NCI-H146 treated with DMSO at 0.1 percent for 48 hours (cell line): ENCODE results near the gene DMXL1.
A peak's percentile ranks its signal among the peaks of the same experiment; 100 is the strongest.
"Not testable (repeated sequence)": the region's sequence is repeated elsewhere in the genome, so short reads cannot be mapped to it uniquely, and the experiment has no call there.

ENCODE experiments used
- DNase-seq: peaks from one replicate; lab custom pipeline; 2025; ENCODE audit not compliant: unreplicated experiment; lab: John Stamatoyannopoulos, UW

DMXL1 gene

DNA sequence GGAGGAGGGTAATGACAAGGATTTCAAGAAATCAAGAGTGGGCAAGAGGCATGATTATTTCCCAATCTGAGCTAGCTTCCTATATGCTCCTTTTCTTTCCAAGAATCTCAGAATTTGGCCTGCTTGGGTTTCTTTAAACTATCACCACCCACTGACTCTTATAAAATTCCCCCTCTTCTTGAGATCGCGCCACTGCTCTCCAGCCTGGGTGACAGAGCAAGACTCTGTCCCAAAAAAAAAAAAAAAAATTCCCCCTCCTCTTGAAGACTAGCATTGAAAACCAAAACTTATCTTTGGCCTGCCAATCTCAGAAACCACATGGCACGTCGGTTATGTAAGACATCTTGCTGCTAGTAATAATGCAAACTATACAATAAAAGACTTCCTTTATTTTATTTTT is 3.4 kb upstream of the DMXL1 start:
- DNase-seq, result no peak

DNA sequence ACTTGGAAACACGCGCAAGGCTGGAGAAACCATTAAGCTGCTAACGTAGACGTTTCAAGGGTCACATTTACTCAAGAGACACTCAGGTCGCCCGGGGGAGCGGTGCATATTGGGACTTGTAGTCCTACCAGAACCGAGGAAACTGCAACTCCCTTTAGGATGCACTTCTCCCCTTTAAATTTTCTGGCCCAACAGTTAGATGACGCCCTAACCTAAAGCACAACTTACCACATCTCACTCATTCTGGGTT is 384 bp upstream of the DMXL1 start:
- no peak for DNase-seq

DNA sequence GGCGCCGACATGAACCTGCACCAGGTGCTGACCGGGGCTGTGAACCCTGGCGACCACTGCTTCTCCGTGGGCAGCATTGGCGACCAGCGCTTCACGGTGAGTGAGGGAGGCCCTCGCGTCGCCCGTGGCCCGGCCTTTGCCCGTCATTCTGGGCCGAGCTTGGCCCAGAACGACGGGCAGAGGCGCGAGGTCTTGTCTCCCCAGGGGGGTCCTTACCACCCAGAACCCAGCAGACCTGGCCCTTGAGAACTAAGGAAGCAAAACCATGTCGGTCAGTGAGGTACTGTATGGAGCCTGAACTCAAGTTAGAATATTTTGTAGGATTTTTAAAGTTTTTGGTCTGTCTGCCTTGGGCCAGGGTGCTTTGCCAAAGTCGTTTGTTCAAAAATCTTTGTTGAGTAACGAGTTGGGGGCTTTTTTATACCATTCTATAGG is 691 bp downstream of the DMXL1 start:
- DNase-seq, result peak; percentile 31

DNA sequence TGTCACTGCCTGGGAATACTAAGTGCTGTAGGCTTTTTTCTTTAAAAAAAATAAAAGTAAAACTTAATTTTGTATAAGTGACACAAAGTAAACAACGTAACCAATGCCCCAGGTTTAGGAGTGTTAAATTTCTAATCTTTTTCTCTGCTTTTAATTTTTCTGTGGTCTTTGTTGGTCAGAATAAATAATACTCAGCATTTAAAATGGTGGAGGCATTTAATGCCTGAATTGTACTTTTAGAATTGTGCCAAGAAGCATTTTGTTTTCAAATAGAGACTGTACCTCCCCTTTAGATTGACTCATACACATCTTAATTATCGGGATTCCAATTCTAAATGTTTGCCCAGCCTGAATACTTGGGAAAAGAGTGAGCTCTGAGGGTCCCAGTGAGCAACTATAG is 1.6 kb downstream of the DMXL1 start:
- DNase-seq, result no peak

DNA sequence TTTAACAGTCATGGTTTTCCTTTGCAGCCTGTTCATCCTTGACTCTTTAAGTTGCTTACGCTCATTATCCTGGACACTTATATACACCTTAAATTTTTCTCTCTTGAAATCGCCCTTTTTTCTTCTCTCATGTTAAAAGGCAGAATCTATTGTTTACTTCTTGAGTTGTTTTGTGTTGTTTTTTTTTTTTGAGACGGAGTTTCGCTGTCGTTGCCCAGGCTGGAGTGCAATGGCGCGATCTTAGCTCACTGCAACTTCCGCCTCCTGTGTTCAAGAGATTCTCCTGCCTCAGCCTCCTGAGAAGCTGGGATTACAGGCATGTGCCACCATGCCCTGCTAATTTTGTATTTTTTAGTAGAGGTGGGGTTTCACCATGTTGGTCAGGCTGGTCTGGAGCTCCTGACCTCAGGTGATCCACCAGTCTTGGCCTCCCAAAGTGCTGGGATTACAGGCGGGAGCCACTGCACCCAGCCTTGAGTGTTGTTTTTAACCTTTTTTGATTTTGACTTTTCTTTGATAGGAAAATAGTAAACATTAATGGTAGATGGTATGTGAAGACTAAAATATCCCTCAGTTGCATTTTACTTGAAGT is 3.0 kb downstream of the DMXL1 start:
- DNase-seq, result not testable (repeated sequence)

GRCh38 chr5:119074419-119074818 is 3.5 kb downstream of the DMXL1 start:
- DNase-seq, result no peak

GRCh38 chr5:119075269-119075668 is 4.4 kb downstream of the DMXL1 start:
- not testable (repeated sequence) for DNase-seq

GRCh38 chr5:119076080-119076479 is 5.2 kb downstream of the DMXL1 start:
- DNase-seq, result no peak

DNA sequence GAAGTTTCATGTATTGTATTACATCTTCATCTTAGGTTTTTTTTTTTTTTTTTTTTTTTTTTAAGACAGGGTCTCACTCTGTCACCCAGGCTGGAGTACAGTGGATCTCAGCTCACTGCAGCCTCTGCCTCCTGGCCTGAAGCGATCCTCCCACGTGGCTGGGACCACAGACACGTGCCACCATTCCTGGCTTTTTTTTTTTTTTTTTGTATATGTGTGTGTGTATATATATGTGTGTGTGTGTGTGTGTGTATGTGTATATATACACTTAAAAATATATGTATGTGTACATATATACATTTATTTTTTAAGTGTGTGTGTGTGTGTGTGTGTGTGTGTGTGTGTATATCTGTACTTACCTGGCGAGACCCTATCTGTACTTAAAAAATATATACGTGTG is 6.6 kb downstream of the DMXL1 start:
- DNase-seq, result no peak

GRCh38 chr5:119078071-119078846 is 7.4 kb downstream of the DMXL1 start:
- no peak for DNase-seq

- DNase-seq, result no peak
Observed at GRCh38 chr5:119078861-119079260, 8.0 kb downstream of the DMXL1 start.

- DNase-seq, result no peak
Observed at GRCh38 chr5:119079318-119079921, 8.5 kb downstream of the DMXL1 start.

- DNase-seq, result no peak
Observed at GRCh38 chr5:119080936-119081335, 10.0 kb downstream of the DMXL1 start.

DNA sequence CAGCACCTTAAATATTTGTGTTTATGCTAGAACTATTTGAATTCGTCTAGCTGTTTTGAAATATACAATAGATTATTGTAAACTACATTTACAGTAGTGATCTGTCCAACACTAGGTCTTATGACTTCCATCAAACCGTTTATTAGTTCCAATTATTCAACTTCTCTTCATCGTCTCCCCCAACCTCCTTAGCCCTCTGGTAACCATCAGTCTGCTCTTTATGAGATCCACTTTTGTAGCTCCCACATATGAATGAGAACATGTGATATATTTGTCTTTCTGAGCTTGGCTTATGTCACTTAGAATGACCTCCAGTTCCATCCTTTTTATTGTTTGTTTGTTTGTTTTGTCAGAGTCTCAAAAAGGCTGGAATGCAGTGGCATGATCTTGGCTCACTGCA is 11.8 kb downstream of the DMXL1 start:
- no peak for DNase-seq

- no peak for DNase-seq
Observed at GRCh38 chr5:119083679-119084078, 12.8 kb downstream of the DMXL1 start.

GRCh38 chr5:119088438-119088837 is 17.6 kb downstream of the DMXL1 start:
- no peak for DNase-seq

GRCh38 chr5:119095611-119096010 is 24.7 kb downstream of the DMXL1 start:
- no peak for DNase-seq

DNA sequence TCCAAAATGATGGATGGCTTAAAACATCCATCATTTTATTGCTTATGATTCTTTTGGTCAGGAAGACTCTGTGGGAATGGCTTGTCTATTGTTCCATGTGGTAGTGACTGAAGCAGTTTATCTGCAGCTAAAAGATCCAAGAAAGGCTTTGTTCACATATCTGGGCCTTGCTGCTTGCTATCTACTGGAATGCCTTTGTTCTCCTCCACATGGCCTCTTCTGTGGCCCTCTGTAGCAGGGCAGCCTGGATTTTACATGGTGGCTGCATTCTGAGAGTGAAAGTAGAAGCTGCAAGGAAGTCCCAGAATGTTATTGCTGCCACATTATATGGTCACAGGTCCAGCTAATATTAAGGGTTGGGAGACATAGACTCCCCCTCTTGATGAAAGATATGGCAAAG is 35.1 kb downstream of the DMXL1 start:
- DNase-seq, result no peak

DNA sequence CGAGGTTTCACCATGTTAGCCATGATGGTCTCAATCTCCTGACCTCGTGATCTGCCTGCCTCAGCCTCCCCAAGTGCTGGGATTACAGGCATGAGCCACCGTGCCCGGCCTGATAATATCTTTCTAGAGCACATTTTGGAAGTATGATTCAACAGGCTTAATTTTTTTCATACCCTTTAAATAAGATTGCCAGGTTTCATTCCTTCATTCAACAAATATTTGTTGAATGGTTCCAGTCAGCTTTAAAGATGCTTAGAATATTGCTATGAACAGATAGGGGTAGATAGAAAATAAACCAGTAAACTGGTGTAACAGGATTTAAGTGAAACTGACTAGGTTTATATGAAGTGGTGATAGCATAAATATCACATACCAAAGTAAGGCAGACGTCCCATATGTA is 41.3 kb downstream of the DMXL1 start:
- no peak for DNase-seq

GRCh38 chr5:119117237-119117636 is 46.4 kb downstream of the DMXL1 start:
- no peak for DNase-seq

- no peak for DNase-seq
Observed at GRCh38 chr5:119118000-119118399, 47.1 kb downstream of the DMXL1 start.

DNA sequence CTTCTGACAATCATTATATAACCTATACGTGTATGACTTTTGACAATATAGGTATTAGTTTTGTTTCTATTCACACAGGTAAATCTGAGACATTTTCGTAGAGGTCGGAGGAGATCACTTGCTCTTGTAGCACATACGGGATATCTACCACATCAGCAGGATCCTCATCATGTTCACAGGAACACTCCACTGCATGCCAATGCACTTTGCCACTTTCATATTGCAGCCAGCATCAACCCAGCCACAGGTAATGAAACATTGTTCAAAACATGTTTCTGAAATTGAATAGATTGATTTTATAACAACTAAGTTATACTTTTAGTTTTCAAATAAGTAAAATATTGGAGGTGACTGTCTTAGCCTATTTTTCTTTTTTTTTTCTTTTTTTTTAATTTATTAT is 50.0 kb downstream of the DMXL1 start:
- no peak for DNase-seq

- not testable (repeated sequence) for DNase-seq
Observed at GRCh38 chr5:119122474-119122873, 51.6 kb downstream of the DMXL1 start.
